AG04449 (cell line): ENCODE measurements around the gene KRTAP12-3.
"Not testable (repeated sequence)": the region's sequence is repeated elsewhere in the genome, so short reads cannot be mapped to it uniquely, and the experiment has no call there.

ENCODE experiments used
- CTCF ChIA-PET: fragments of 350-600 bp; formaldehyde crosslinking; extraction: SDS; loops from one replicate; lab custom pipeline; 2021; ENCODE audit warnings: antibody characterized with exemption; lab: Yijun Ruan, JAX
- POLR2A ChIA-PET: fragments of 400-600, 350-600 bp; formaldehyde crosslinking; extraction: SDS; loops from one replicate; lab custom pipeline; 2020; ENCODE audit warnings: antibody characterized with exemption, inconsistent platforms; lab: Yijun Ruan, JAX
- DNase-seq: peaks from one replicate; pipeline ENCODE4 v3.0.0-alpha.2; 2010; ENCODE audit warnings: low read depth, low spot score
- H3K4me3 ChIP-seq: 2 replicates; pipeline ENCODE4 v1.5.1; 2011; ENCODE audit warnings: low read depth, mild to moderate bottlenecking, control low read depth, low read length
- CTCF ChIP-seq: IDR thresholded peaks from one replicate; pipeline ENCODE4 v1.5.1; 2011; ENCODE audit warnings: mild to moderate bottlenecking, moderate library complexity, low read length, control low read depth, inconsistent platforms; ENCODE audit not compliant: insufficient read depth; ENCODE audit errors: missing control alignments

KRTAP12-3 gene

GRCh38 chr21:44657635-44658540, at the start of gene KRTAP12-3:
Gene KRTAP12-3 (plus strand): TSS chr21:44657932. CDS start chr21:44657980, 48 bp downstream.
- TF ChIP-seq CTCF: no peak
- POLR2A ChIA-PET: no interaction called here
- CTCF ChIA-PET: no interaction called here
- no peak for DNase-seq
- no peak within 1 kb of the TSS for H3K4me3 ChIP-seq

- H3K4me3 ChIP-seq: no peak overlapping the region
- TF ChIP-seq CTCF: no peak
- CTCF ChIA-PET: no interaction called here
- POLR2A ChIA-PET: no interaction called here
- DNase-seq: no peak
Measured at GRCh38 chr21:44609193-44609592, 48.5 kb upstream of the KRTAP12-3 start.

- H3K4me3 ChIP-seq, POLR2A ChIA-PET, DNase-seq, CTCF ChIA-PET: not testable (repeated sequence)
Measured at GRCh38 chr21:44610157-44610843, 47.4 kb upstream of the KRTAP12-3 start.

- ChIA-PET POLR2A (no interaction called here), CTCF (no interaction called here)
- no peak overlapping the region for H3K4me3 ChIP-seq
- no peak for DNase-seq
- no peak for TF ChIP-seq CTCF
Measured at GRCh38 chr21:44611551-44611950, 46.2 kb upstream of the KRTAP12-3 start.

GRCh38 chr21:44612029-44612486, 45.7 kb upstream of the KRTAP12-3 start, which contains the start of gene KRTAP10-8:
Gene KRTAP10-8 (plus strand): TSS chr21:44612079. CDS start chr21:44612101, 22 bp downstream.
- DNase-seq: no peak
- CTCF ChIA-PET: no interaction called here
- no peak for TF ChIP-seq CTCF
- H3K4me3 ChIP-seq: no peak within 1 kb of the TSS
- POLR2A ChIA-PET: no interaction called here

GRCh38 chr21:44612669-44613229, 45.0 kb upstream of the KRTAP12-3 start:
- no peak for TF ChIP-seq CTCF
- ChIA-PET CTCF (no interaction called here), POLR2A (no interaction called here)
- H3K4me3 ChIP-seq: no peak overlapping the region
- no peak for DNase-seq
